CD4-positive, alpha-beta T cell (primary cell): ENCODE measurements around the gene GSTM1. TPM values are rescaled to one million over a fixed set of nuclear protein-coding genes. Genes with fewer than 3 reads are reported as not detected.
"Not testable (repeated sequence)": the region's sequence is repeated elsewhere in the genome, so short reads cannot be mapped to it uniquely, and the experiment has no call there.

ENCODE experiments used
- ATAC-seq: fragments of 200-7000 bp; cut with Tn5 transposase; one replicate; pipeline ENCODE4 v1.10.0; 2022; ENCODE audit warnings: mild to moderate bottlenecking; ENCODE audit not compliant: poor library complexity
- CTCF ChIA-PET: fragments of 350-600 bp; sonication (Branson Sonifier 250); formaldehyde crosslinking; loops from one replicate; lab custom pipeline; 2021; ENCODE audit warnings: antibody characterized with exemption, inconsistent platforms; lab: Charles Lee
- POLR2A ChIA-PET: fragments of 350-600 bp; sonication (Branson Sonifier 250); formaldehyde crosslinking; loops from one replicate; lab custom pipeline; 2021; ENCODE audit warnings: antibody characterized with exemption, inconsistent platforms; lab: Charles Lee
- DNase-seq, 14 experiments: peaks; one replicate each; pipeline ENCODE4 v3.0.0-alpha.2; 2013 to 2020; ENCODE audit warnings: mixed read lengths in 2 of 14
- H3K27ac ChIP-seq, 2 donors: one replicate each; pipeline versions ENCODE4 v1.5.1 to v1.7.0; 2013; ENCODE audit warnings: low read length in 2 of 2, low read depth in 1 of 2, mild to moderate bottlenecking in 1 of 2
- H3K27me3 ChIP-seq, 2 experiments: 1 replicate in 1 of 2; 2 replicates in 1 of 2; pipeline versions ENCODE4 v1.6.1 to v1.7.0; 2013; ENCODE audit warnings: low read length in 2 of 2, control low read depth in 1 of 2, mild to moderate bottlenecking in 1 of 2, moderate library complexity in 1 of 2; ENCODE audit not compliant: insufficient read depth in 2 of 2, control insufficient read depth in 1 of 2
- H3K36me3 ChIP-seq: one replicate; pipeline ENCODE4 v1.6.1; 2013; ENCODE audit warnings: low read length, control low read depth; ENCODE audit not compliant: insufficient read depth
- H3K4me1 ChIP-seq: one replicate; pipeline ENCODE4 v1.6.1; 2013; ENCODE audit warnings: low read length, control low read depth; ENCODE audit not compliant: insufficient read depth
- H3K4me3 ChIP-seq: one replicate; pipeline ENCODE4 v1.5.1; 2013; ENCODE audit warnings: mild to moderate bottlenecking, low read length, moderate library complexity
- H3K9me3 ChIP-seq, 2 experiments: 1 replicate in 1 of 2; 2 replicates in 1 of 2; pipeline versions ENCODE4 v1.6.1 to v1.7.0; 2013; ENCODE audit warnings: low read length in 2 of 2, mild to moderate bottlenecking in 2 of 2, control low read depth in 1 of 2, moderate library complexity in 1 of 2; ENCODE audit not compliant: control insufficient read depth in 1 of 2, insufficient read depth in 1 of 2
- H3K27ac Mint-ChIP-seq: one replicate; pipeline ENCODE4 v1.8.0; 2020; ENCODE audit warnings: mixed read lengths
- H3K27me3 Mint-ChIP-seq: one replicate; pipeline ENCODE4 v1.8.0; 2021; ENCODE audit warnings: mixed read lengths
- H3K36me3 Mint-ChIP-seq: one replicate; pipeline ENCODE4 v1.8.0; 2021; ENCODE audit warnings: low read depth, mixed read lengths
- H3K4me1 Mint-ChIP-seq: one replicate; pipeline ENCODE4 v1.8.0; 2021; ENCODE audit warnings: low read depth, mixed read lengths
- H3K4me3 Mint-ChIP-seq: one replicate; pipeline ENCODE4 v1.8.0; 2020; ENCODE audit warnings: mild to moderate bottlenecking, mixed read lengths
- H3K9me3 Mint-ChIP-seq: one replicate; pipeline ENCODE4 v1.8.0; 2020; ENCODE audit warnings: mixed read lengths
- intact Hi-C, 2 experiments: fragments of 100-400 bp; cut with DNase I in 1 of 2; cut with micrococcal nuclease in 1 of 2; formaldehyde crosslinking; loops; one replicate each; pipeline versions ENCODE4 v1.15.1 to v1.9.0; 2023 to 2025; cut with DNase I, micrococcal nuclease
- total RNA-seq, 174 experiments: library from RNA in 2 of 174; stranded (reverse) in 2 of 174; gene quantifications; one replicate each; pipeline ENCODE4 v1.2.3 and lab custom pipeline; 2021 to 2026
- TF ChIP-seq, protein P1 (sequence below): fragments of 200-600 bp; IDR thresholded peaks from one replicate; pipeline ENCODE4 v1.8.0; 2022; ENCODE audit warnings: antibody characterized with exemption, mild to moderate bottlenecking

Gene GSTM1
- total RNA-seq, 2 experiments from 2014 or later = 31.9 to 36.2 TPM

DNA sequence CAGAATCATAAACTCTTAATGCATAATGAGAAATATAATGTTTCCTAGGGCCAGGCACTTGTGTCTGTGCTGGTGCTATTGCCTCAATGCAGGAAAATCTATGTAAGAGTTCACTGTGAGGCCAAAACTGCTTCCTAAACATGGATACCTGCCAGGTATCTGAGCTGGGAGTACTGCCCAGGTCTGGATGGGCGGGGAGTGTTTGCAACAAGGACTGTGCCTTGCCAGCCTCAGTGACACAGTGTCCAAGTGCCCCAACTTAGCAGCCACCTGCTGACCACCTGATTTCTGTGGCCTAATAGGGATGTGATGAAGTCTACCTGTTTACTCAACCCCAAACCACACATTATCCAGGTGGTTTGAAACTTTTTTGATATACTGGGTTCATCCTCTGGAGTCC lies 2.2 kb upstream of the GSTM1 start:
- H3K9me3 Mint-ChIP-seq = not testable (repeated sequence)

GRCh38 chr1:109685890-109686289 lies 1.7 kb upstream of the GSTM1 start:
- not testable (repeated sequence) for H3K27me3 Mint-ChIP-seq, H3K4me3 Mint-ChIP-seq

More for the DNA sequence above, 2.2 kb upstream of the GSTM1 start:
- H3K36me3 ChIP-seq, H3K9me3 ChIP-seq, ATAC-seq, DNase-seq, H3K27ac ChIP-seq, H3K4me3 Mint-ChIP-seq, H3K27ac Mint-ChIP-seq, H3K4me1 ChIP-seq, H3K27me3 Mint-ChIP-seq, H3K4me3 ChIP-seq, POLR2A ChIA-PET, H3K27me3 ChIP-seq, CTCF ChIA-PET: not testable (repeated sequence)
- intact Hi-C loops = loop anchor here (5.0 kb wide), 3 partner anchors 43 to 297 kb away; partner anchors contain the start of gene AHCYL1 (in 1 of the 2)
- Mint-ChIP-seq H3K36me3 (peaks cover 17% of the 10 kb centered on the region), H3K4me1 (peaks cover 23% of the 10 kb centered on the region)

DNA sequence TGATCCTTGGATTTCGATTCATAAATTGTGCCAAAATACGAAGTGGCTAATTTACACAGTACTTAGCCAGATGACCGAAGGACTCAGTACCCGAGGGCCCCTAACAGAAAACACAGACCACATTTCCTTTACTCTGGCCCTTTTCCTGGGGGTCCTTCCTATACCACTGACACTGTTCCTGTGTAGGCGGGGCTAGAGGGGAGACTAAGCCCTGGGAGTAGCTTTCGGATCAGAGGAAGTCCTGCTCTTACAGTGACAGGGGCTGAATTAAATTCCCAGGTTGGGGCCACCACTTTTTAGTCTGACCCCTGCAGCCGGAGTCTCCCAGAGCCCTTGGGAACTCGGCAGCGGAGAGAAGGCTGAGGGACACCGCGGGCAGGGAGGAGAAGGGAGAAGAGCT lies 508 bp upstream of the GSTM1 start:
- Mint-ChIP-seq H3K36me3 (peaks cover 27% of the 10 kb centered on the region), H3K27ac (peak overlapping the region; percentile 86), H3K4me3 (peak overlapping the region; percentile 95), H3K4me1 (peaks cover 23% of the 10 kb centered on the region)
- DNase-seq = peak in 1 of 14 experiments; percentile 0
- H3K27me3 Mint-ChIP-seq, ATAC-seq, H3K9me3 ChIP-seq, H3K9me3 Mint-ChIP-seq, CTCF ChIA-PET, H3K36me3 ChIP-seq, H3K4me1 ChIP-seq, H3K27me3 ChIP-seq, H3K27ac ChIP-seq: not testable (repeated sequence)
- peak overlapping the region; percentile 67 for H3K4me3 ChIP-seq
- intact Hi-C loops = loop anchor here (2.0 to 5.0 kb wide), 4 partner anchors 45 to 295 kb away; partner anchors contain the start of gene AHCYL1 (in 1 of the 2)
- POLR2A ChIA-PET = interaction anchor here (0.8 to 2.3 kb wide), 14 partner anchors 17 to 645 kb away, joined by 3 to 28 read pairs (median 4); partner anchors contain the start of genes AHCYL1, ATXN7L2, GNAI3 and GSTM2

More at GRCh38 chr1:109685890-109686289, 1.7 kb upstream of the GSTM1 start:
- intact Hi-C loops = loop anchor here (2.0 to 5.0 kb wide), 4 partner anchors 44 to 296 kb away; partner anchors contain the start of gene AHCYL1 (in 1 of the 2)
- H3K9me3 Mint-ChIP-seq, H3K4me3 ChIP-seq, ATAC-seq, H3K9me3 ChIP-seq, H3K4me1 ChIP-seq, POLR2A ChIA-PET, CTCF ChIA-PET, H3K36me3 ChIP-seq, H3K27ac ChIP-seq, H3K27me3 ChIP-seq, H3K27ac Mint-ChIP-seq, DNase-seq: not testable (repeated sequence)
- Mint-ChIP-seq H3K36me3 (peaks cover 21% of the 10 kb centered on the region), H3K4me1 (peaks cover 23% of the 10 kb centered on the region)

DNA sequence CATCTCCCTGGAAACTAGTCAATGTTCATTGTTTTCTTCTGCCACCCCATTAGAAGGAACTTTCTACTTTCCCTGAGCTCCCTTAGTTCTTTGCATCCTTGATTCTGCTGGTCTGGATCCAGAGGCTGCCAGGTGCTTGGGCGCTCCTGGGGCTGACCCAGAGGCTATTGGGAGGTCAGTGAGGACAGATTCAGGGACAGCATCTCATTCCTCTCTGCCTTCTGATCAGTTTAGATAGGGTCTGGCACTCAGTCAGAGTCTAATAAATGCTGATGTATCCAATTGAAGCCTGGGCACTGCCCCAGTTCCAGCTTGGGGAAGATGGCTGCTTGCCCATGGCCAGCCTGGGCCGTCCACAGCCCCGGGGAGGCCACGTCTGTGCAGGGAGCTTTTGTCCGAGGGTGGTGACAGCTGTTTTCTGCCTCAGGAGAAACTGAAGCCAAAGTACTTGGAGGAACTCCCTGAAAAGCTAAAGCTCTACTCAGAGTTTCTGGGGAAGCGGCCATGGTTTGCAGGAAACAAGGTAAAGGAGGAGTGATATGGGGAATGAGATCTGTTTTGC lies 2.3 kb downstream of the GSTM1 start:
- ChIA-PET CTCF (no interaction called here), POLR2A (no interaction called here)
- intact Hi-C loops = loop anchor here (2.0 to 5.0 kb wide), 5 partner anchors 47 to 292 kb away; partner anchors contain the start of gene AHCYL1 (in 1 of the 2)
- H3K36me3 Mint-ChIP-seq = peaks cover 34% of the 10 kb centered on the region
- peaks cover 23% of the 10 kb centered on the region for H3K4me1 Mint-ChIP-seq
- H3K9me3 ChIP-seq = no peaks in the 10 kb centered on the region
- H3K9me3 Mint-ChIP-seq = no peaks in the 10 kb centered on the region
- H3K27ac ChIP-seq = no peak overlapping the region
- DNase-seq (no peak), ATAC-seq (no peak)
- peak overlapping the region; percentile 95 for H3K4me3 Mint-ChIP-seq
- H3K27ac Mint-ChIP-seq = peak overlapping the region; percentile 51
- no peaks in the 10 kb centered on the region for H3K4me1 ChIP-seq
- H3K36me3 ChIP-seq = no peaks in the 10 kb centered on the region
- TF ChIP-seq, protein P1, sequence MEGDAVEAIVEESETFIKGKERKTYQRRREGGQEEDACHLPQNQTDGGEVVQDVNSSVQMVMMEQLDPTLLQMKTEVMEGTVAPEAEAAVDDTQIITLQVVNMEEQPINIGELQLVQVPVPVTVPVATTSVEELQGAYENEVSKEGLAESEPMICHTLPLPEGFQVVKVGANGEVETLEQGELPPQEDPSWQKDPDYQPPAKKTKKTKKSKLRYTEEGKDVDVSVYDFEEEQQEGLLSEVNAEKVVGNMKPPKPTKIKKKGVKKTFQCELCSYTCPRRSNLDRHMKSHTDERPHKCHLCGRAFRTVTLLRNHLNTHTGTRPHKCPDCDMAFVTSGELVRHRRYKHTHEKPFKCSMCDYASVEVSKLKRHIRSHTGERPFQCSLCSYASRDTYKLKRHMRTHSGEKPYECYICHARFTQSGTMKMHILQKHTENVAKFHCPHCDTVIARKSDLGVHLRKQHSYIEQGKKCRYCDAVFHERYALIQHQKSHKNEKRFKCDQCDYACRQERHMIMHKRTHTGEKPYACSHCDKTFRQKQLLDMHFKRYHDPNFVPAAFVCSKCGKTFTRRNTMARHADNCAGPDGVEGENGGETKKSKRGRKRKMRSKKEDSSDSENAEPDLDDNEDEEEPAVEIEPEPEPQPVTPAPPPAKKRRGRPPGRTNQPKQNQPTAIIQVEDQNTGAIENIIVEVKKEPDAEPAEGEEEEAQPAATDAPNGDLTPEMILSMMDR = no peak
- no peaks in the 10 kb centered on the region for H3K27me3 ChIP-seq
- no peaks in the 10 kb centered on the region for H3K27me3 Mint-ChIP-seq
- H3K4me3 ChIP-seq = no peak overlapping the region
